Measurements from ENCODE around the gene WDR88.

DNA sequence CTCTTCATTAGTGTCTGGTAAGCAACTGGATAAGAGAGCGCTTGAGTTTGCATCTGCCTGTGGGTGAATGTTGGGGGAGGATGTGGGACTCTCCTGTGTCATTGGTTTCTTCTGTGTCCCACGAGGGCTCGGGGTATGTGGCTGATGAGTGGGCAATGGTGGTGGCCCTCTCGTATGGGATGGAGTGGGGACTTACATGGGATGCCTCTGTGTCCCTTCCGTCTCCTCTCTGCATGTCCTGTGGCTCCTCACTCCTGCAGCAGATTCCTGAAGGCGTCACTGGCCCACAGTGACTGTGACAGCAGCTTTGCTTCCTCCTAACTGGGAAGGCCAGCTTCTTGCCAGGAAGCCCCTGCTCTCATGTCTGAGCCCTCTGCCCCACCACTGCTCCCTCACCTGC is 59.6 kb downstream of the WDR88 start:
- TF ChIP-seq POLR2A (IDR thresholded peaks at IDR 0.05) = no peak
- TF ChIP-seq, protein P1, sequence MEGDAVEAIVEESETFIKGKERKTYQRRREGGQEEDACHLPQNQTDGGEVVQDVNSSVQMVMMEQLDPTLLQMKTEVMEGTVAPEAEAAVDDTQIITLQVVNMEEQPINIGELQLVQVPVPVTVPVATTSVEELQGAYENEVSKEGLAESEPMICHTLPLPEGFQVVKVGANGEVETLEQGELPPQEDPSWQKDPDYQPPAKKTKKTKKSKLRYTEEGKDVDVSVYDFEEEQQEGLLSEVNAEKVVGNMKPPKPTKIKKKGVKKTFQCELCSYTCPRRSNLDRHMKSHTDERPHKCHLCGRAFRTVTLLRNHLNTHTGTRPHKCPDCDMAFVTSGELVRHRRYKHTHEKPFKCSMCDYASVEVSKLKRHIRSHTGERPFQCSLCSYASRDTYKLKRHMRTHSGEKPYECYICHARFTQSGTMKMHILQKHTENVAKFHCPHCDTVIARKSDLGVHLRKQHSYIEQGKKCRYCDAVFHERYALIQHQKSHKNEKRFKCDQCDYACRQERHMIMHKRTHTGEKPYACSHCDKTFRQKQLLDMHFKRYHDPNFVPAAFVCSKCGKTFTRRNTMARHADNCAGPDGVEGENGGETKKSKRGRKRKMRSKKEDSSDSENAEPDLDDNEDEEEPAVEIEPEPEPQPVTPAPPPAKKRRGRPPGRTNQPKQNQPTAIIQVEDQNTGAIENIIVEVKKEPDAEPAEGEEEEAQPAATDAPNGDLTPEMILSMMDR (IDR thresholded peaks at IDR 0.05) = no peak
